Liver (tissue), 9 donors: Measurements from ENCODE around the gene SNCA. TPM values are rescaled to one million over a fixed set of nuclear protein-coding genes. Genes with fewer than 3 reads are reported as not detected.

Experiments
- DNase-seq: peaks from one replicate; pipeline ENCODE4 v3.0.0-alpha.2; 2017; ENCODE audit warnings: low spot score
- H3K27ac ChIP-seq, 2 donors: one replicate each; pipeline ENCODE4 v1.7.0; 2013; ENCODE audit warnings: inconsistent platforms in 2 of 2, low read length in 2 of 2, control low read depth in 1 of 2, low read depth in 1 of 2, mild to moderate bottlenecking in 1 of 2
- H3K27me3 ChIP-seq, 4 donors: one replicate each; pipeline versions ENCODE4 v1.6.1 to v1.7.0; 2013; ENCODE audit warnings: low read length in 3 of 4, inconsistent platforms in 1 of 4, mild to moderate bottlenecking in 1 of 4, moderate library complexity in 1 of 4; ENCODE audit not compliant: control insufficient read depth in 4 of 4, insufficient read depth in 4 of 4
- H3K36me3 ChIP-seq, 4 donors: one replicate each; pipeline versions ENCODE4 v1.6.1 to v1.7.0; 2013; ENCODE audit warnings: low read length in 3 of 4, mild to moderate bottlenecking in 3 of 4, low read depth in 1 of 4, moderate library complexity in 1 of 4; ENCODE audit not compliant: control insufficient read depth in 4 of 4, insufficient read depth in 3 of 4
- H3K4me1 ChIP-seq, 4 donors: one replicate each; pipeline versions ENCODE4 v1.6.1 to v1.7.0; 2013; ENCODE audit warnings: low read length in 3 of 4, mild to moderate bottlenecking in 3 of 4, moderate library complexity in 1 of 4; ENCODE audit not compliant: control insufficient read depth in 4 of 4, insufficient read depth in 4 of 4
- H3K4me3 ChIP-seq, 3 donors: one replicate each; pipeline versions ENCODE4 v1.6.1 to v1.7.0; 2013; ENCODE audit warnings: low read length in 3 of 3, control low read depth in 1 of 3, low read depth in 1 of 3, mild to moderate bottlenecking in 1 of 3
- H3K9ac ChIP-seq, 2 donors: one replicate each; pipeline ENCODE4 v1.7.0; 2013; ENCODE audit warnings: low read length in 2 of 2, mild to moderate bottlenecking in 2 of 2, moderate library complexity in 2 of 2, control low read depth in 1 of 2, low read depth in 1 of 2
- H3K9me3 ChIP-seq, 4 donors: one replicate each; pipeline versions ENCODE4 v1.6.1 to v1.7.0; 2013; ENCODE audit warnings: low read length in 3 of 4; ENCODE audit not compliant: control insufficient read depth in 4 of 4
- EGR1 ChIP-seq, 2 donors: IDR thresholded peaks; 2 replicates each; pipeline ENCODE4 v1.6.1; 2016 to 2018; ENCODE audit warnings: antibody characterized with exemption in 2 of 2, low read depth in 2 of 2
- FOXA1 ChIP-seq: IDR thresholded peaks from 2 replicates; pipeline ENCODE4 v1.6.1; 2016; ENCODE audit warnings: antibody characterized with exemption
- GABPA ChIP-seq, 2 donors: IDR thresholded peaks in 1 of 2; conservative IDR thresholded peaks in 1 of 2; 2 replicates each; pipeline ENCODE4 v1.6.1; 2016; ENCODE audit warnings: antibody characterized with exemption in 2 of 2, mild to moderate bottlenecking in 1 of 2, moderate library complexity in 1 of 2
- HNF4A ChIP-seq, 2 donors: conservative IDR thresholded peaks; 2 replicates each; pipeline ENCODE4 v1.6.1; 2016; ENCODE audit warnings: antibody characterized with exemption in 2 of 2, mild to moderate bottlenecking in 2 of 2
- HNF4G ChIP-seq: IDR thresholded peaks from 2 replicates; pipeline ENCODE4 v1.6.1; 2016; ENCODE audit warnings: antibody characterized with exemption
- JUND ChIP-seq, 2 donors: IDR thresholded peaks; 2 replicates each; pipeline ENCODE4 v1.6.1; 2016; ENCODE audit warnings: antibody characterized with exemption in 2 of 2
- NR2F2 ChIP-seq: IDR thresholded peaks from 2 replicates; pipeline ENCODE4 v1.6.1; 2016; ENCODE audit warnings: antibody characterized with exemption
- RAD21 ChIP-seq, 2 donors: IDR thresholded peaks; 2 replicates each; pipeline ENCODE4 v1.6.1; 2016; ENCODE audit warnings: antibody characterized with exemption in 2 of 2, mild to moderate bottlenecking in 2 of 2
- RXRA ChIP-seq, 2 donors: IDR thresholded peaks; 2 replicates each; pipeline ENCODE4 v1.6.1; 2017 to 2018; ENCODE audit warnings: antibody characterized with exemption in 2 of 2, mild to moderate bottlenecking in 1 of 2
- SP1 ChIP-seq: IDR thresholded peaks from 2 replicates; pipeline ENCODE4 v1.6.1; 2018; ENCODE audit warnings: antibody characterized with exemption, mild to moderate bottlenecking
- TAF1 ChIP-seq: conservative IDR thresholded peaks from 2 replicates; pipeline ENCODE4 v1.6.1; 2016; ENCODE audit warnings: antibody characterized with exemption, mild to moderate bottlenecking
- YY1 ChIP-seq: IDR thresholded peaks from 2 replicates; pipeline ENCODE4 v1.6.1; 2016; ENCODE audit warnings: antibody characterized with exemption, mild to moderate bottlenecking
- WGBS: extraction: QIAGEN DNeasy Blood & Tissue Kit; methylation state at CpG from one replicate; pipeline ENCODE4 v1.1.7; 2013; 5-methylcytosine and 5-hydroxymethylcytosine counted together
- polyA plus RNA-seq, 2 donors: library from polyadenylated mRNA; stranded (reverse) in 1 of 2; unstranded in 1 of 2; fragments of 200-250 nt in 1 of 2; fragments of >200 nt in 1 of 2; fragmentation: Nextera tagmentation in 1 of 2; extraction: Ambion mirVana in 1 of 2; gene quantifications; one replicate each; pipeline versions ENCODE4 v1.2.1 to v1.2.3, GENCODE V29; 2013 to 2015
- total RNA-seq, 2 donors: library from RNA; depleted of rRNA; stranded (reverse); fragments of >200 nt; gene quantifications; one replicate each; pipeline ENCODE4 v1.2.3, GENCODE V29; 2014
- TF ChIP-seq, protein P1 (sequence below): IDR thresholded peaks from 2 replicates; pipeline ENCODE4 v1.6.1; 2016; ENCODE audit warnings: antibody characterized with exemption
- TF ChIP-seq, protein P2 (sequence below): fragments of 150-350 bp; IDR thresholded peaks from 2 replicates; pipeline ENCODE4 v1.5.1; 2017; ENCODE audit warnings: improper control_type of control experiment, low read depth, low read length; ENCODE audit not compliant: missing input control
- TF ChIP-seq, protein P3 (sequence below): IDR thresholded peaks from 2 replicates; pipeline ENCODE4 v1.6.1; 2016; ENCODE audit warnings: antibody characterized with exemption
- TF ChIP-seq, protein P4 (sequence below): IDR thresholded peaks from 2 replicates; pipeline ENCODE4 v1.6.1; 2016; ENCODE audit warnings: antibody characterized with exemption
- TF ChIP-seq, protein P5 (sequence below): IDR thresholded peaks from 2 replicates; pipeline ENCODE4 v1.6.1; 2016; ENCODE audit warnings: antibody characterized with exemption, mild to moderate bottlenecking
- donor health status: healthy.
- donor health status: healthy.
- donor health status: healthy.
- donor health status: healthy.
- donor health status: healthy.

Gene SNCA
- total and polyA plus RNA-seq, 4 donors = 0.44 to 292 (median 0.70) TPM

DNA sequence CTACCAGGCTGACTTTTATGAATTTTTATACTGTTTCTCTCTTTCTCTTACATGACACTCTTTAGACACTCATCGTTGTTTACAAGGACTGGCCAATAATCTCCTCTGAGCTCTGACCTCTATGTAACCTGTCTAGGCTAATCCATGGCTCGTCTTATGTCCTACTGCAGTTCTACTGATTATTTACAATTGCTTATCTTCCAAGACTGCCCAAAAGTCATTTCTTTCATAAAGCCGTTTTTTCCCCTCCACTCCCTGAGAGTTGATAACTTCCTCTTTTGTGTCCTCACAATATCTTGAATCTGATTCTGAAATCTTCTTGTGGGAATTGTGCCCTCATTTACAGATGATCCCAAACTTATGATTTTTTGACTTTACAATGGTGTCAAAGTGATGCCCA, 18.3 kb upstream of the SNCA start (continued):
- TF ChIP-seq JUND (IDR thresholded peaks at IDR 0.05) (no peak), GABPA (IDR thresholded peaks at IDR 0.05 in 1 of 2, conservative IDR thresholded peaks at IDR 0.05 in 1 of 2) (no peak), YY1 (no peak)
- TF ChIP-seq, protein P1, sequence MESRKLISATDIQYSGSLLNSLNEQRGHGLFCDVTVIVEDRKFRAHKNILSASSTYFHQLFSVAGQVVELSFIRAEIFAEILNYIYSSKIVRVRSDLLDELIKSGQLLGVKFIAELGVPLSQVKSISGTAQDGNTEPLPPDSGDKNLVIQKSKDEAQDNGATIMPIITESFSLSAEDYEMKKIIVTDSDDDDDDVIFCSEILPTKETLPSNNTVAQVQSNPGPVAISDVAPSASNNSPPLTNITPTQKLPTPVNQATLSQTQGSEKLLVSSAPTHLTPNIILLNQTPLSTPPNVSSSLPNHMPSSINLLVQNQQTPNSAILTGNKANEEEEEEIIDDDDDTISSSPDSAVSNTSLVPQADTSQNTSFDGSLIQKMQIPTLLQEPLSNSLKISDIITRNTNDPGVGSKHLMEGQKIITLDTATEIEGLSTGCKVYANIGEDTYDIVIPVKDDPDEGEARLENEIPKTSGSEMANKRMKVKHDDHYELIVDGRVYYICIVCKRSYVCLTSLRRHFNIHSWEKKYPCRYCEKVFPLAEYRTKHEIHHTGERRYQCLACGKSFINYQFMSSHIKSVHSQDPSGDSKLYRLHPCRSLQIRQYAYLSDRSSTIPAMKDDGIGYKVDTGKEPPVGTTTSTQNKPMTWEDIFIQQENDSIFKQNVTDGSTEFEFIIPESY = no peak

DNA sequence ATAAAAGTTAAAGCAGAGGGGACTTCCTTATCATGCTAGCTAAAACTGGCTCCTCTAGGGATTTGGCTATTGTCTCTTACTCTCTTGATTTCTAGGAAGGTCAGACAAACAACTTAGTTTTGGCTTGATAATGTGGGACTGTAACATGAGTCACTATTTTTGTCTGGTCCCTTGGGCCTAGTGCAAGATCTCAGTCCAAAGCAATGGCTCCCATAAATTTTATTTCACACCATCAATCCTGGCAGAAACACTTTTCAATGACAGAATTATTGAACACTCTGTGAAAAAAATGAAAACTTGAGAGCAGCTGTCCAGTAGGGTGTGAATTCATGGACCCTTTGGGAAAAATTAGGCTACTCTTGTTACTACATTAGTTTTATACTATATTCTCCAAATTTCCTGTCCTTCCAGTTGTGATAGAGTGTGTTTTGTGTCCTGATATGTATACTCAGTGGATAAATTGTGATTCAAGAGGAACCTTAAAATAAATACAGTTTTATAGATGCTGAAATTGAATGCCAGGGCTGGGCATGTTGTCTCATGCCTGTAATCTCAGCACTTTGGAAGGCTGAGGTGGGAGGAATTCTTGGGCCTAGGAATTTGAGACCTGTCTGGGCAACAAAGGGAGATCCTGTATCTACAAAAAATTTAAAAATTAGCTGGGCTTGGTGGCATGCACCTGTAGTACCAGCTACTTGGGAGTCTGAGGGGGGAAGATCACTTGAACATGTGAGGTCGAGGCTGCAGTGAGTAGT, 10.8 kb upstream of the SNCA start:
- TF ChIP-seq YY1 (no peak), SP1 (no peak), NR2F2 (no peak), RXRA (IDR thresholded peaks at IDR 0.05) (no peak), HNF4A (conservative IDR thresholded peaks at IDR 0.05) (no peak), EGR1 (IDR thresholded peaks at IDR 0.05; ENCODE audit: low read depth in 2 of 2) (no peak)
- TF ChIP-seq, protein P2, sequence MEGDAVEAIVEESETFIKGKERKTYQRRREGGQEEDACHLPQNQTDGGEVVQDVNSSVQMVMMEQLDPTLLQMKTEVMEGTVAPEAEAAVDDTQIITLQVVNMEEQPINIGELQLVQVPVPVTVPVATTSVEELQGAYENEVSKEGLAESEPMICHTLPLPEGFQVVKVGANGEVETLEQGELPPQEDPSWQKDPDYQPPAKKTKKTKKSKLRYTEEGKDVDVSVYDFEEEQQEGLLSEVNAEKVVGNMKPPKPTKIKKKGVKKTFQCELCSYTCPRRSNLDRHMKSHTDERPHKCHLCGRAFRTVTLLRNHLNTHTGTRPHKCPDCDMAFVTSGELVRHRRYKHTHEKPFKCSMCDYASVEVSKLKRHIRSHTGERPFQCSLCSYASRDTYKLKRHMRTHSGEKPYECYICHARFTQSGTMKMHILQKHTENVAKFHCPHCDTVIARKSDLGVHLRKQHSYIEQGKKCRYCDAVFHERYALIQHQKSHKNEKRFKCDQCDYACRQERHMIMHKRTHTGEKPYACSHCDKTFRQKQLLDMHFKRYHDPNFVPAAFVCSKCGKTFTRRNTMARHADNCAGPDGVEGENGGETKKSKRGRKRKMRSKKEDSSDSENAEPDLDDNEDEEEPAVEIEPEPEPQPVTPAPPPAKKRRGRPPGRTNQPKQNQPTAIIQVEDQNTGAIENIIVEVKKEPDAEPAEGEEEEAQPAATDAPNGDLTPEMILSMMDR = no peak
- TF ChIP-seq, protein P3, sequence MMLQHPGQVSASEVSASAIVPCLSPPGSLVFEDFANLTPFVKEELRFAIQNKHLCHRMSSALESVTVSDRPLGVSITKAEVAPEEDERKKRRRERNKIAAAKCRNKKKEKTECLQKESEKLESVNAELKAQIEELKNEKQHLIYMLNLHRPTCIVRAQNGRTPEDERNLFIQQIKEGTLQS = no peak
- TF ChIP-seq, protein P1 = no peak
- TF ChIP-seq, protein P4, sequence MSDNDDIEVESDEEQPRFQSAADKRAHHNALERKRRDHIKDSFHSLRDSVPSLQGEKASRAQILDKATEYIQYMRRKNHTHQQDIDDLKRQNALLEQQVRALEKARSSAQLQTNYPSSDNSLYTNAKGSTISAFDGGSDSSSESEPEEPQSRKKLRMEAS = no peak
- DNase-seq = no peak
- H3K36me3 ChIP-seq = no peaks in the 10 kb centered on the region
- H3K4me3 ChIP-seq = no peak overlapping the region
- H3K4me1 ChIP-seq = no peaks in the 10 kb centered on the region
- no peak overlapping the region for H3K27ac ChIP-seq
- no peaks in the 10 kb centered on the region for H3K27me3 ChIP-seq
- 79% methylated on average over 1 of the region's 1 CpG for WGBS
- H3K9ac ChIP-seq = no peak overlapping the region
- H3K9me3 ChIP-seq = no peaks in the 10 kb centered on the region

DNA sequence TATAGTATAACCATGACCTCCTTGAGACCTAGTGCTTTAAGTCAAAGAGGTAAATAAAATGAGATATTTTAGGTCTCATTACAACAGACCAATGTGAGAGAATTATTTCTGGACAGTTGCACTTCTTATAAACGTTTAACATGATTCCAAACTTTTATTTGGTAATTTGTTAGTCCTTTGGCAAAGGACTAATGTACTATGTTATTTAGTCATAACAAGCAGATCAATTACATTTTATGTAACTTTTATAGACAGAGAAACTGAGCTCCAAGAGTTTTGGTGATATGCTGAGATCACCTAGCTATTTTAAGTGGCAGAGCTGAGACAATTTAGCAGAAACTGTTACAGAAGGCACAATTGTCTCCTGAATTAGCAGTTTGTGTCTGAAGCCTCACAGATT, 2.6 kb upstream of the SNCA start:
- H3K9ac ChIP-seq = no peak overlapping the region
- peaks cover 0 to 8% (median 4%) of the 10 kb centered on the region in 4 donors for H3K27me3 ChIP-seq
- TF ChIP-seq GABPA (IDR thresholded peaks at IDR 0.05 in 1 of 2, conservative IDR thresholded peaks at IDR 0.05 in 1 of 2) (no peak), SP1 (no peak), FOXA1 (no peak), RAD21 (IDR thresholded peaks at IDR 0.05) (no peak), TAF1 (no peak), HNF4G (no peak), JUND (IDR thresholded peaks at IDR 0.05) (no peak)
- TF ChIP-seq, protein P1 = no peak
- TF ChIP-seq, protein P5, sequence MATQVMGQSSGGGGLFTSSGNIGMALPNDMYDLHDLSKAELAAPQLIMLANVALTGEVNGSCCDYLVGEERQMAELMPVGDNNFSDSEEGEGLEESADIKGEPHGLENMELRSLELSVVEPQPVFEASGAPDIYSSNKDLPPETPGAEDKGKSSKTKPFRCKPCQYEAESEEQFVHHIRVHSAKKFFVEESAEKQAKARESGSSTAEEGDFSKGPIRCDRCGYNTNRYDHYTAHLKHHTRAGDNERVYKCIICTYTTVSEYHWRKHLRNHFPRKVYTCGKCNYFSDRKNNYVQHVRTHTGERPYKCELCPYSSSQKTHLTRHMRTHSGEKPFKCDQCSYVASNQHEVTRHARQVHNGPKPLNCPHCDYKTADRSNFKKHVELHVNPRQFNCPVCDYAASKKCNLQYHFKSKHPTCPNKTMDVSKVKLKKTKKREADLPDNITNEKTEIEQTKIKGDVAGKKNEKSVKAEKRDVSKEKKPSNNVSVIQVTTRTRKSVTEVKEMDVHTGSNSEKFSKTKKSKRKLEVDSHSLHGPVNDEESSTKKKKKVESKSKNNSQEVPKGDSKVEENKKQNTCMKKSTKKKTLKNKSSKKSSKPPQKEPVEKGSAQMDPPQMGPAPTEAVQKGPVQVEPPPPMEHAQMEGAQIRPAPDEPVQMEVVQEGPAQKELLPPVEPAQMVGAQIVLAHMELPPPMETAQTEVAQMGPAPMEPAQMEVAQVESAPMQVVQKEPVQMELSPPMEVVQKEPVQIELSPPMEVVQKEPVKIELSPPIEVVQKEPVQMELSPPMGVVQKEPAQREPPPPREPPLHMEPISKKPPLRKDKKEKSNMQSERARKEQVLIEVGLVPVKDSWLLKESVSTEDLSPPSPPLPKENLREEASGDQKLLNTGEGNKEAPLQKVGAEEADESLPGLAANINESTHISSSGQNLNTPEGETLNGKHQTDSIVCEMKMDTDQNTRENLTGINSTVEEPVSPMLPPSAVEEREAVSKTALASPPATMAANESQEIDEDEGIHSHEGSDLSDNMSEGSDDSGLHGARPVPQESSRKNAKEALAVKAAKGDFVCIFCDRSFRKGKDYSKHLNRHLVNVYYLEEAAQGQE = no peak
- TF ChIP-seq, protein P4 = no peak
- WGBS = 39% methylated on average over 1 of the region's 1 CpG
- no peak overlapping the region for H3K27ac ChIP-seq
- no peak overlapping the region for H3K4me3 ChIP-seq
- no peaks in the 10 kb centered on the region for H3K36me3 ChIP-seq
- DNase-seq = no peak
- peaks cover 0 to 8% (median 5%) of the 10 kb centered on the region in 4 donors for H3K4me1 ChIP-seq
- no peaks in the 10 kb centered on the region for H3K9me3 ChIP-seq
